H1 (cell line): ENCODE results near the gene DOCK1. TPM values are rescaled to one million over a fixed set of nuclear protein-coding genes. Genes with fewer than 3 reads are reported as not detected.
A peak's percentile ranks its signal among the peaks of the same experiment; 100 is the strongest.

ENCODE experiments used
- CTCF ChIA-PET: fragments of 300-600 bp; sonication (Branson Sonifier 250); formaldehyde crosslinking; loops from one replicate; lab custom pipeline; 2021; ENCODE audit not compliant: partially characterized antibody; lab: Charles Lee
- POLR2A ChIA-PET: fragments of 300-600 bp; sonication (Branson Sonifier 250); formaldehyde crosslinking; loops from one replicate; lab custom pipeline; 2021; ENCODE audit warnings: inconsistent platforms; ENCODE audit not compliant: partially characterized antibody; lab: Charles Lee
- DNase-seq, 2 experiments: peaks; one replicate each; pipeline versions ENCODE4 v3.0.0 to v3.0.0-alpha.2; 2010 to 2022; ENCODE audit warnings: low spot score in 2 of 2, low read depth in 1 of 2, mixed read lengths in 1 of 2
- FAIRE-seq: peaks from 2 replicates; lab custom pipeline; 2011; peaks lifted over from hg19 to GRCh38; lab: Jason Lieb, UNC
- H2AFZ ChIP-seq: 2 replicates; pipeline ENCODE4 v1.8.1; 2012; ENCODE audit warnings: low read length, inconsistent platforms
- H2AK5ac ChIP-seq: 2 replicates; pipeline ENCODE4 v1.6.1; 2013; ENCODE audit warnings: low read depth, low read length
- H2BK120ac ChIP-seq: replicated peaks from 2 replicates; pipeline ENCODE3; 2013; ENCODE audit warnings: low read depth, low read length, inconsistent platforms
- H2BK12ac ChIP-seq: 2 replicates; pipeline ENCODE4 v1.6.1; 2013; ENCODE audit warnings: low read depth, low read length
- H2BK15ac ChIP-seq: 2 replicates; pipeline ENCODE4 v1.6.1; 2013; ENCODE audit warnings: low read length
- H2BK20ac ChIP-seq: 2 replicates; pipeline ENCODE4 v1.6.1; 2013; ENCODE audit warnings: low read length
- H2BK5ac ChIP-seq: 2 replicates; pipeline ENCODE4 v1.6.1; 2013; ENCODE audit warnings: low read depth, low read length
- H3K14ac ChIP-seq: 2 replicates; pipeline ENCODE4 v1.6.1; 2013; ENCODE audit warnings: inconsistent platforms; ENCODE audit not compliant: insufficient read length
- H3K18ac ChIP-seq: 2 replicates; pipeline ENCODE4 v1.6.1; 2013; ENCODE audit warnings: low read length; ENCODE audit errors: extremely low read depth
- H3K23ac ChIP-seq: 2 replicates; pipeline ENCODE4 v1.6.1; 2013; ENCODE audit warnings: inconsistent platforms; ENCODE audit not compliant: insufficient read length
- H3K23me2 ChIP-seq: 2 replicates; pipeline ENCODE4 v1.6.1; 2013; ENCODE audit warnings: low read depth, low read length
- H3K27ac ChIP-seq: 2 replicates; pipeline ENCODE4 v1.6.1; 2011; ENCODE audit warnings: low read depth, low read length, inconsistent platforms
- H3K27me3 ChIP-seq, 4 experiments: replicated peaks in 1 of 4; 1 replicate in 1 of 4; 2 replicates in 3 of 4; pipeline versions ENCODE4 v1.6.1 to v1.8.1; 2011 to 2013; ENCODE audit warnings: low read length in 3 of 4, mild to moderate bottlenecking in 3 of 4, inconsistent platforms in 2 of 4, mixed read lengths in 2 of 4, moderate library complexity in 1 of 4; ENCODE audit not compliant: control insufficient read depth in 3 of 4, insufficient read depth in 3 of 4; ENCODE audit errors: extremely low read depth in 1 of 4
- H3K36me3 ChIP-seq, 4 experiments: 2 replicates each; pipeline versions ENCODE4 v1.6.1 to v1.8.1; 2011 to 2013; ENCODE audit warnings: mild to moderate bottlenecking in 4 of 4, low read length in 3 of 4, moderate library complexity in 2 of 4, control low read depth in 1 of 4, inconsistent platforms in 1 of 4; ENCODE audit not compliant: insufficient read depth in 4 of 4, control insufficient read depth in 2 of 4
- H3K4ac ChIP-seq: replicated peaks from 2 replicates; pipeline ENCODE3; 2013; ENCODE audit warnings: low read length, low read depth, mixed read lengths, inconsistent platforms; ENCODE audit not compliant: insufficient read length
- H3K4me1 ChIP-seq, 4 experiments: replicated peaks in 1 of 4; 1 replicate in 1 of 4; 2 replicates in 3 of 4; pipeline versions ENCODE4 v1.6.1 to v1.8.1; 2011 to 2013; ENCODE audit warnings: low read length in 3 of 4, inconsistent platforms in 2 of 4, mixed read lengths in 1 of 4; ENCODE audit not compliant: insufficient read depth in 4 of 4, control insufficient read depth in 3 of 4
- H3K4me2 ChIP-seq, 2 experiments: 2 replicates each; pipeline versions ENCODE4 v1.6.1 to v1.8.1; 2011 to 2013; ENCODE audit warnings: low read depth in 2 of 2, low read length in 2 of 2, control low read depth in 1 of 2, inconsistent platforms in 1 of 2, mild to moderate bottlenecking in 1 of 2; ENCODE audit not compliant: insufficient read depth in 1 of 2
- H3K4me3 ChIP-seq, 4 experiments: fragments of 200-600, 300-600 bp in 1 of 4; sonication (generic), shearing (Covaris generic), sonication (Bioruptor Twin) in 1 of 4; 2 replicates each; pipeline versions ENCODE4 v1.5.1 to v1.8.1; 2011 to 2016; ENCODE audit warnings: low read length in 4 of 4, low read depth in 3 of 4, control low read depth in 2 of 4, inconsistent platforms in 2 of 4, mild to moderate bottlenecking in 2 of 4, mixed read lengths in 1 of 4, moderate library complexity in 1 of 4; ENCODE audit not compliant: insufficient read depth in 2 of 4; ENCODE audit errors: extremely low read depth in 1 of 4
- H3K56ac ChIP-seq: replicated peaks from 2 replicates; pipeline ENCODE3; 2013; ENCODE audit warnings: low read depth, mild to moderate bottlenecking, mixed read lengths, low read length, inconsistent platforms; ENCODE audit not compliant: insufficient read length
- H3K79me1 ChIP-seq: 2 replicates; pipeline ENCODE4 v1.6.1; 2013; ENCODE audit warnings: low read depth, low read length, control low read depth
- H3K79me2 ChIP-seq, 2 experiments: 2 replicates each; pipeline versions ENCODE4 v1.6.1 to v1.8.1; 2012 to 2013; ENCODE audit warnings: low read length in 2 of 2, mild to moderate bottlenecking in 2 of 2, inconsistent platforms in 1 of 2; ENCODE audit not compliant: insufficient read depth in 2 of 2, control insufficient read depth in 1 of 2
- H3K9ac ChIP-seq, 4 experiments: replicated peaks in 1 of 4; 1 replicate in 1 of 4; 2 replicates in 3 of 4; pipeline versions ENCODE4 v1.6.1 to v1.8.1; 2011 to 2013; ENCODE audit warnings: low read depth in 3 of 4, low read length in 3 of 4, control low read depth in 2 of 4, mild to moderate bottlenecking in 2 of 4, moderate library complexity in 2 of 4, inconsistent platforms in 1 of 4; ENCODE audit errors: extremely low read depth in 1 of 4
- H3K9me3 ChIP-seq, 2 experiments: 2 replicates each; pipeline versions ENCODE4 v1.6.1 to v1.8.1; 2012 to 2013; ENCODE audit warnings: mild to moderate bottlenecking in 2 of 2, moderate library complexity in 2 of 2, control low read depth in 1 of 2, inconsistent platforms in 1 of 2, low read depth in 1 of 2, low read length in 1 of 2, mixed read lengths in 1 of 2; ENCODE audit not compliant: insufficient read depth in 2 of 2
- H4K20me1 ChIP-seq, 2 experiments: replicated peaks in 1 of 2; 2 replicates each; pipeline versions ENCODE3 to v1.8.1; 2011 to 2013; ENCODE audit warnings: inconsistent platforms in 2 of 2, low read length in 2 of 2, mild to moderate bottlenecking in 1 of 2; ENCODE audit not compliant: insufficient read depth in 2 of 2, control insufficient read depth in 1 of 2
- H4K5ac ChIP-seq: 2 replicates; pipeline ENCODE4 v1.6.1; 2013; ENCODE audit warnings: low read length, low read depth, mixed read lengths, inconsistent platforms; ENCODE audit not compliant: insufficient read length
- H4K8ac ChIP-seq: 2 replicates; pipeline ENCODE4 v1.8.0; 2013; ENCODE audit warnings: mild to moderate bottlenecking, moderate library complexity, low read length, inconsistent platforms; ENCODE audit not compliant: insufficient read depth; ENCODE audit errors: extremely low read depth
- H4K91ac ChIP-seq: replicated peaks from 2 replicates; pipeline ENCODE3; 2013; ENCODE audit warnings: low read length, mixed read lengths, inconsistent platforms; ENCODE audit not compliant: insufficient read length
- ATF3 ChIP-seq: IDR thresholded peaks from 2 replicates; pipeline ENCODE4 v1.6.1; 2011; ENCODE audit warnings: low read depth, mild to moderate bottlenecking, low read length; ENCODE audit not compliant: insufficient read depth
- CHD1 ChIP-seq: IDR thresholded peaks from 2 replicates; pipeline ENCODE4 v1.6.1; 2012; ENCODE audit warnings: low read depth, low read length, improper control_type of control experiment
- CTBP2 ChIP-seq: IDR thresholded peaks from 2 replicates; pipeline ENCODE4 v1.7.0; 2011; ENCODE audit warnings: borderline replicate concordance, mild to moderate bottlenecking, moderate library complexity, mixed read lengths, low read length; ENCODE audit not compliant: insufficient read depth, insufficient read length
- EP300 ChIP-seq, 2 experiments: IDR thresholded peaks; 1 replicate in 1 of 2; 2 replicates in 1 of 2; pipeline ENCODE4 v1.6.1; 2011 to 2012; ENCODE audit warnings: low read depth in 2 of 2, low read length in 2 of 2, mild to moderate bottlenecking in 2 of 2, borderline replicate concordance in 1 of 2, inconsistent platforms in 1 of 2, moderate library complexity in 1 of 2
- HDAC2 ChIP-seq, 2 experiments: fragments of 300-600 bp in 1 of 2; sonication (generic) in 1 of 2; IDR thresholded peaks; 2 replicates each; pipeline ENCODE4 v1.6.1; 2011 to 2012; ENCODE audit warnings: low read depth in 2 of 2, low read length in 2 of 2, mild to moderate bottlenecking in 2 of 2, moderate library complexity in 2 of 2, borderline replicate concordance in 1 of 2, inconsistent platforms in 1 of 2
- SAP30 ChIP-seq: fragments of 300-600 bp; sonication (generic); IDR thresholded peaks from 2 replicates; pipeline ENCODE4 v1.7.1; 2012; ENCODE audit warnings: low read length, moderate library complexity, mild to moderate bottlenecking, inconsistent platforms; ENCODE audit not compliant: insufficient read depth, insufficient replicate concordance
- WGBS, 2 experiments: shearing (Covaris generic) in 1 of 2; methylation state at CpG; one replicate each; pipeline versions ENCODE4 v1.1.6 to v1.1.7; 2013 to 2015; ENCODE audit warnings: low lambda C conversion rate in 2 of 2, mixed read lengths in 2 of 2, inconsistent platforms in 1 of 2, low coverage in 1 of 2, missing lambda C conversion rate in 1 of 2; ENCODE audit not compliant: insufficient replicate concordance in 2 of 2, insufficient coverage in 1 of 2, insufficient read length in 1 of 2; ENCODE audit errors: extremely low coverage in 1 of 2, missing lambda C conversion rate in 1 of 2; 5-methylcytosine and 5-hydroxymethylcytosine counted together
- polyA plus RNA-seq, 7 experiments: library from polyadenylated mRNA; depleted of rRNA in 3 of 7; stranded (reverse) in 5 of 7; unstranded in 2 of 7; fragments of >200 nt in 5 of 7; fragments of 200-250 nt in 2 of 7; gene quantifications; 1 replicate in 5 of 7; 2 replicates in 1 of 7; 4 replicates in 1 of 7; pipeline versions ENCODE4 v1.2.1 to v1.2.3, GENCODE V29; 2011 to 2013; ENCODE audit warnings: missing spikeins in 2 of 7, mixed read lengths in 2 of 7
- total RNA-seq: library from RNA; stranded (reverse); fragmentation: NEBNext Ultra II Directional; extraction: Animal tissue kit (Norgen Biotek cat#: 25700); gene quantifications from 2 replicates; pipeline ENCODE4 v1.2.1, GENCODE V29; 2021

The DOCK1 gene
- total and polyA plus RNA-seq, 2 of the 8 experiments (the other 6 are each of a cell fraction or from before 2014, with no cell fraction given): 11.6 to 53.0 TPM

- WGBS, 2 experiments: 86% methylated on average over 18 of the region's 18 CpGs; no CpG with 5 or more reads in 1 of the 2 experiments
- Histone ChIP-seq H2BK20ac (no peak overlapping the region), H4K8ac (peak overlapping the region; percentile 36), H3K36me3 (peaks cover 3 to 12% (median 8%) of the 10 kb centered on the region in 4 experiments; a peak in 6 of 8 replicates), H3K27me3 (no peaks in the 10 kb centered on the region), H4K5ac (no peak overlapping the region), H3K14ac (no peak overlapping the region), H3K79me2 (no peaks in the 10 kb centered on the region), H2BK15ac (no peak overlapping the region), H3K23ac (no peak overlapping the region), H3K4me3 (no peak overlapping the region), H3K4me2 (no peak overlapping the region), H3K18ac (no peak overlapping the region), H3K56ac (no peak overlapping the region), H3K4me1 (no peaks in the 10 kb centered on the region), H3K4ac (no peak overlapping the region), H3K23me2 (no peaks in the 10 kb centered on the region; the same call in 1 of the 2 replicates), H3K9me3 (peaks cover 2 to 13% of the 10 kb centered on the region in 2 experiments; a peak in 2 of 4 replicates), H2AK5ac (no peak overlapping the region; the same call in 1 of the 2 replicates), H3K79me1 (no peaks in the 10 kb centered on the region), H3K9ac (no peak overlapping the region), H3K27ac (no peak overlapping the region), H4K91ac (no peak overlapping the region), H2AFZ (no peak overlapping the region), H2BK12ac (no peak overlapping the region), H2BK5ac (no peak overlapping the region), H4K20me1 (no peaks in the 10 kb centered on the region), H2BK120ac (no peak overlapping the region)
- TF ChIP-seq ATF3: no peak
- no peak for TF ChIP-seq EP300 (IDR thresholded peaks at IDR 0.05; ENCODE audit: borderline replicate concordance in 1 of 2, low read depth in 2 of 2, low read length in 2 of 2)
- no peak for TF ChIP-seq CHD1
- TF ChIP-seq HDAC2 (IDR thresholded peaks at IDR 0.05; ENCODE audit: borderline replicate concordance in 1 of 2, low read depth in 2 of 2, low read length in 2 of 2): no peak
- no peak for TF ChIP-seq SAP30
- no peak for TF ChIP-seq CTBP2
- POLR2A ChIA-PET: no interaction called here
- no peak for DNase-seq
- CTCF ChIA-PET: interaction anchor here (0.7 kb wide), 2 partner anchors 223 to 615 kb away, joined by 3 to 5 read pairs; no protein-coding TSS in a partner anchor
- no peak for FAIRE-seq
These were observed 523.3 kb downstream of the DOCK1 start for GRCh38 chr10:127428385-127428980.
